ENCODE measurements around the gene AFF2.

The AFF2 gene

GRCh38 chrX:148785256-148785655, 284.8 kb downstream of the AFF2 start:
- in situ Hi-C loops (cut with HindIII; ENCODE audit: low pct_ligation_motif_present, low pct_unique_long_range_greater_than_20kb, low sequenced_read_pairs), result no loop called here
- no peak for DNase-seq

DNA sequence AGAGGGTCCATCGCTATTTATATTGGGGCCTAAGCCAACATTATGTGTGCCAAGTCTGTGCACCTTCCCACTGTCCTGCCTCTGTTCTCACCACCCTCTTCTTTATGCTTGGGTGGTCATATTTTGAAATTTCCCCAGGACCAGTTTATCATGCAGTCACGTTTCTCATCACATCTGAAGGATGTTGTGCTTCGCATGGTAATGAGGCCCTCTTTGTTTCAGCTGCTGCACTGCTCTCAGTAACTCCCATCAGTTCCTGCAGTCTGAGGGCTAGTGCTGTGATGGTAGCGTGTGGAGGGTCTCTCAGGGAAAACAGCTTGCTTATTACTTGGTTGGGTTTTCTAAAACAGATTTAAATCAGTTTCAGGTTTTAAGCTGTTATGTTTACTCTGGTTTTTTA, 288.0 kb downstream of the AFF2 start:
- in situ Hi-C loops (cut with HindIII; ENCODE audit: low pct_ligation_motif_present, low pct_unique_long_range_greater_than_20kb, low sequenced_read_pairs), result no loop called here
- no peak for DNase-seq

DNA sequence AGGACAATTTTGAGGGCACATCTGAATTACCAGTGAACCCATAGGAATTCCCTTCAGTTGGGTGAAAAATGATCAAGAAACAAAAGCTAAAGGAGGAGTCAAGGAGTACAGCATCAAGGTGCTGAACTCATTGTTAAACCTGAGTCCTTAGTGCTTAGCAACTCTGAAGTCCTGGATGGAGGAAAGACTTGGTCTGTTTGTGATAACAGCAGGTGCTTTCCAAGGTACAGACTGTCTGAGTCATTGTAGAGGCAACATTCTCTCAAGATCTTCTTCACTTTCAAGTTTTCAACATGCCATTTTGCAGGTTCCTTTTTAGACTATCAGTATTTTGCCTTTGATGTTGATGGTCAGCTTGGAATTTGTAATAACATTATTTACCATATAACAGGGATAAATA, 293.9 kb downstream of the AFF2 start:
- DNase-seq, result no peak
- in situ Hi-C loops (cut with HindIII; ENCODE audit: low pct_ligation_motif_present, low pct_unique_long_range_greater_than_20kb, low sequenced_read_pairs), result no loop called here

GRCh38 chrX:148804579-148805355, 304.4 kb downstream of the AFF2 start:
- in situ Hi-C loops (cut with HindIII; ENCODE audit: low pct_ligation_motif_present, low pct_unique_long_range_greater_than_20kb, low sequenced_read_pairs), result no loop called here
- no peak for DNase-seq

GRCh38 chrX:148806145-148806870, 305.9 kb downstream of the AFF2 start:
- DNase-seq, result no peak
- in situ Hi-C loops (cut with HindIII; ENCODE audit: low pct_ligation_motif_present, low pct_unique_long_range_greater_than_20kb, low sequenced_read_pairs), result no loop called here

DNA sequence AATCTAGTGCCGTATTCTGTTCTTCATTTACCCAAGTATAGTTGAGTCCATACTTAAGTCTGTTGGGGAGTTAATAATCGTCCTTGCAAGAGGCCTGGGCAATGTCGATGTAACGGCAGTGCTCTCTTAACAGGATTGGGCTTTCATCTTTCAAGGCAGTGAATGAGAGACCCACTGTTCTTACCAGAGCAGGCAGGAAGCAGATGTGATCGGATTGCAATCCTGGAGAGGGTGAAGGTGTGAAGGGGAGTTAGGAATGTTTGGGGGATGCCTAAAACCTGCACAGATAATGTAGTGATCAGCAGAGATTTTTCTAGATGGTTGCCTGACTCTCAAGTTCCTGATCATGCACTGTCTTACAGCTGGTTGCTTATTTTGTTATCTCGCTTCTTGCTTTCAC, 308.4 kb downstream of the AFF2 start:
- in situ Hi-C loops (cut with HindIII; ENCODE audit: low pct_ligation_motif_present, low pct_unique_long_range_greater_than_20kb, low sequenced_read_pairs), result no loop called here
- DNase-seq, result no peak

- in situ Hi-C loops (cut with HindIII; ENCODE audit: low pct_ligation_motif_present, low pct_unique_long_range_greater_than_20kb, low sequenced_read_pairs), result no loop called here
- DNase-seq, result no peak
Measured at GRCh38 chrX:148811236-148811635, 310.8 kb downstream of the AFF2 start.

GRCh38 chrX:148813422-148813821, 313.0 kb downstream of the AFF2 start:
- in situ Hi-C loops (cut with HindIII; ENCODE audit: low pct_ligation_motif_present, low pct_unique_long_range_greater_than_20kb, low sequenced_read_pairs), result no loop called here

DNA sequence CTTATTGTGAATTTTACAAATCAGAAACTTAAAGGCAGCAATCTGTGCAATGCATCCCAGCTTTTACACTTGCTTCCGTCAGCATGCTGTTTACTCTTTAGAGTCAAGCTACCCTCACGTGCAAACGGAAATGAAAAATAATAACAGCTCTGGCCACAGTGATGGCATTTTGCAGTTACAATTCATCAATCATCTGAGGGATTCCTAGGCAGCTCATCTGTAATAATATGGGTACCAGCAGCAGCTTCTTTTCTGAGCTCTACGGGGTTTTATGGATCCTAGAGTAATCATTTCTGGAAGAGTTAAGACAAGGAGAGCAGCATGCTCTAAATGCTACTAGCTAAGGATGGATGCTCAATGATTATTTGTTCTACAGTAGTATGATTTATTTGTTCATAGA, 313.6 kb downstream of the AFF2 start:
- in situ Hi-C loops (cut with HindIII; ENCODE audit: low pct_ligation_motif_present, low pct_unique_long_range_greater_than_20kb, low sequenced_read_pairs), result no loop called here
- no peak for DNase-seq

More at GRCh38 chrX:148813422-148813821, 313.0 kb downstream of the AFF2 start:
- no peak for DNase-seq

DNA sequence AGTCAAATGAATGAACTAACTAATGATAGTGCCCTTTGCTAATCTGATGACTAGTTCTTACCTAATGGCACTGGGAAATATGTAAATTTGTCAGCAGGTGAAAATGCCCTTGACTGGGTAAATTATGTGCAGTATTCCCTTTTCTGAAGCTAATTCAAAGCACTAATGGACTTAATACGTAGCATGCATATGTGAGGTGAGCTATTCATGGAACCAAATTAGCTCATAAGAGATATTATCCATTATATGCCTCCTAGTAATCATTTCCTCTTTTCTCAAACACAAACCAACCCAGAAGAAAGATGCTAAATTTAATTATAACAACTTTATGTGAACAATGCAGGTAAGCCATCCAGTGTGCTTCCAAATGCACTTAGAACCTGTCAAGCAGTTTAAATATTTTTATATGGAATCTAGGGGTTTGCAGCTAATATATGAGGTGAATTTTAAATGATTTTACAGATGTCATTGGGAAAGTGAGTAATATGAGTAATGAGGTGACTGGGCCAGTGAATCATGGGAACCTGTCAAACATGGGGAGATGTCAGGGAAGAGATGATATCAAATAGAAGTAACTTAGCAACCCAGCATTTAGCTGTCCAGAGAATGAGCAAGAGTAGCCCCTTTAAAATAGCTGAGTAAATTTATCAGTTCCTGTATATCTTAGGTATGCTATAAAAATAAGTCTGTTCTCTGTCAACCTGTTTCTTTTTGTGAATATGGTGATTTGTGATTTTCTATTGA, 315.0 kb downstream of the AFF2 start:
- in situ Hi-C loops (cut with HindIII; ENCODE audit: low pct_ligation_motif_present, low pct_unique_long_range_greater_than_20kb, low sequenced_read_pairs), result no loop called here
- no peak for DNase-seq

- no peak for DNase-seq
- in situ Hi-C loops (cut with HindIII; ENCODE audit: low pct_ligation_motif_present, low pct_unique_long_range_greater_than_20kb, low sequenced_read_pairs), result no loop called here
Measured at GRCh38 chrX:148823986-148824385, 323.6 kb downstream of the AFF2 start.

GRCh38 chrX:148825696-148826095, 325.3 kb downstream of the AFF2 start:
- in situ Hi-C loops (cut with HindIII; ENCODE audit: low pct_ligation_motif_present, low pct_unique_long_range_greater_than_20kb, low sequenced_read_pairs), result no loop called here
- no peak for DNase-seq

GRCh38 chrX:148836741-148837140, 336.3 kb downstream of the AFF2 start:
- DNase-seq, result no peak
- in situ Hi-C loops (cut with HindIII; ENCODE audit: low pct_ligation_motif_present, low pct_unique_long_range_greater_than_20kb, low sequenced_read_pairs), result no loop called here

DNA sequence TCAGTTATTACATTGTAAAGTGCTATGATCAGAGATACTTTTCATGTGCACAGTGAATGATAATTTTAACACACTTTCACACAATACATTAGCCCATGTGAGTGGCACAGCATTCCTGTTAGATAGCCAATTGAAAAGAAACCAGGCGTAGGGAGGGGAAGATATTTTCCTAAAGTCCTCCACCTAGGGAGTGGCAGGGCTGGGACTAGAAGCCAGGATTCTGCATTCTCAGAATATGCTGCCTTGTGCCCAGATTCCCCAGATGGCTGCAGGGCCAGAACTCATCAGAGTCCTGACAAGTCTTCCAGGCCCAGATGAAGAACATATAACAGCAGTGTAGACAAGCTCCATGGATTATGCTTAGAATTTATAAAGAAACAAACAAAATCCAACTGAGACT, 350.2 kb downstream of the AFF2 start:
- DNase-seq, result no peak
- in situ Hi-C loops (cut with HindIII; ENCODE audit: low pct_ligation_motif_present, low pct_unique_long_range_greater_than_20kb, low sequenced_read_pairs), result no loop called here

DNA sequence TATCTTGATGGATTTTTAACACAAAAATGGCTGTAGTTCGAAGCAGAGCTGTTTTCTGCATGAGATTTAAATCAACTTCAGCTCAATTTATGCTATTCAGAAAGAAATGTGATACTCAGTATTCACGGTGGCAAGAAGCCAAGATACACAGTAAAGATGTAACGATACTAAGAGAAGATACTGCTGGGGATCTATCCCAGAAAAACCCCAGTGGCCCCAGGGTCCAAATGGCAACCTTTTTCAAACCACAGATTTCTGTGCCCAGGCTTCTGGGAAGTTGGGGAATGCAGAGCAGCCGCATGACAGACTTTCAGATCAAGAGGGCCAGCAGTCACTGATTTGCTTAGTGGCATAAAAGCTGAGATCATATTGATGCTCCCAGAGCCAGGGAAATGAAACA, 353.9 kb downstream of the AFF2 start:
- DNase-seq, result no peak
- in situ Hi-C loops (cut with HindIII; ENCODE audit: low pct_ligation_motif_present, low pct_unique_long_range_greater_than_20kb, low sequenced_read_pairs), result no loop called here

GRCh38 chrX:148856505-148856904, 356.1 kb downstream of the AFF2 start:
- in situ Hi-C loops (cut with HindIII; ENCODE audit: low pct_ligation_motif_present, low pct_unique_long_range_greater_than_20kb, low sequenced_read_pairs), result no loop called here
- no peak for DNase-seq

DNA sequence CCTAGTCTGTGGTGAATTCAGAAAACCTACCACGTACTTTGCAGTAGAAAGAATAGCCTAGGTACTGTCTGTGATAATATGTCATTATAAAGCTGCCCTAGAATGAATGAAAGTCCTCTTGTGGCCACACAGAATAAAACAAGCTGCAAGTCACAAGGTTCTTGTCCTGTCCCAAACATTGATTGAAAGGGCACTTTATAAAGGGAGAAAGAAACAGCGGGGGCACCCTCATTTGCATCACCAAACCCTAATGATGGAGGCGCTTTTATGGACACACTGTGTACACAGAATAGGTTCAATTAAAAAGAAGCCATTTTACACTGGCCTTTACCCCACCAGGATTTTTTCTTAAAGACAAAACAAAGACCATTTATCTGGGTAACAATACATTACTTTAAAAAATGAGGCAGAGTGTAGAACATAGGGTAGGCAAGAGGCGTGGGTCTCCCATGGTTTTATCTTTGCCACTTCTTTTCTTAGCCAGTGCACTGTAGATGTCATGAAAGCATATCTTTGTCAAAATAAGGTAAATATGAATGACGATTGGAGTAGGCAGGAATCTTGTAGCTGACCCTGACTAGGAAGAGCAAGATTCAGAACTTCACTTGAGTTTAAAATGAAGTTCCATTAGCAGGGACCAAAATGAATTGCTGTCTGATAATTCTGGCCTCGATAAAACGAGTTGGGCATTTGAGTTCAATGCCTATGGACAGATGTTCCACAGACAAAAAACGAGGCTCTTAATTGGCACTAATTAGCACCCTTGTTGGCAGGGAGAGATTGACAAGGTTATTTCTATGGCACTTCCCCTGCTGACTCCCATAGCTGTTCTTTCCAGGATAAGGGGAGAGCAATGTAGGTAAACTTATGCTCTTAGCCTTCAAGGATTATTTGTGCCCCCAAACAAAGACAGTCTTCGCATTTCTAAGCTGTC, 365.1 kb downstream of the AFF2 start:
- DNase-seq, result no peak
- in situ Hi-C loops (cut with HindIII; ENCODE audit: low pct_ligation_motif_present, low pct_unique_long_range_greater_than_20kb, low sequenced_read_pairs), result no loop called here

DNA sequence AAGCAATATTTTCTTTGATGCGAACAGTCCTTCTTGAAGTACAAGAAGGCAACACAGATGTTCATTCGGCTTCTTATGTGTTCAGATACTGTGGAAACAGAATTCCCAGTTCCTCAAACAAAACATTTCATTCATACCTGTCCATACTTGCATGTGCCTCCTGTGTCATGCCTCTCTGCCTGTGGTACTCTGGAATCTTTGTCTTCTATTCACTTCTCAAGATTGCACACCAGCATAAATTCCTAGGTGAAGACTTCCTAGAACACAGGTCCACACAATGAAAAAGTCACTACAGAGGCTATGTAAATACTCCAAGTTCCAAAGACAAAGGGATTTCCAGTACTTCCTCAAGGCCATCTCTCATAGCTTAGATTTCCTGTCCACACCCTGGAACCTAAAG, 367.2 kb downstream of the AFF2 start:
- in situ Hi-C loops (cut with HindIII; ENCODE audit: low pct_ligation_motif_present, low pct_unique_long_range_greater_than_20kb, low sequenced_read_pairs), result no loop called here

More for the DNA sequence above, 367.2 kb downstream of the AFF2 start:
- DNase-seq, result no peak
